ENCODE data around the gene ADCY4. TPM values are rescaled to one million over a fixed set of nuclear protein-coding genes. Genes with fewer than 3 reads are reported as not detected.

The ADCY4 gene
- total and polyA plus RNA-seq, 2 of the 13 experiments (the other 11 are each of a cell fraction or from before 2014, with no cell fraction given): 0.03 TPM; not detected in 1

DNA sequence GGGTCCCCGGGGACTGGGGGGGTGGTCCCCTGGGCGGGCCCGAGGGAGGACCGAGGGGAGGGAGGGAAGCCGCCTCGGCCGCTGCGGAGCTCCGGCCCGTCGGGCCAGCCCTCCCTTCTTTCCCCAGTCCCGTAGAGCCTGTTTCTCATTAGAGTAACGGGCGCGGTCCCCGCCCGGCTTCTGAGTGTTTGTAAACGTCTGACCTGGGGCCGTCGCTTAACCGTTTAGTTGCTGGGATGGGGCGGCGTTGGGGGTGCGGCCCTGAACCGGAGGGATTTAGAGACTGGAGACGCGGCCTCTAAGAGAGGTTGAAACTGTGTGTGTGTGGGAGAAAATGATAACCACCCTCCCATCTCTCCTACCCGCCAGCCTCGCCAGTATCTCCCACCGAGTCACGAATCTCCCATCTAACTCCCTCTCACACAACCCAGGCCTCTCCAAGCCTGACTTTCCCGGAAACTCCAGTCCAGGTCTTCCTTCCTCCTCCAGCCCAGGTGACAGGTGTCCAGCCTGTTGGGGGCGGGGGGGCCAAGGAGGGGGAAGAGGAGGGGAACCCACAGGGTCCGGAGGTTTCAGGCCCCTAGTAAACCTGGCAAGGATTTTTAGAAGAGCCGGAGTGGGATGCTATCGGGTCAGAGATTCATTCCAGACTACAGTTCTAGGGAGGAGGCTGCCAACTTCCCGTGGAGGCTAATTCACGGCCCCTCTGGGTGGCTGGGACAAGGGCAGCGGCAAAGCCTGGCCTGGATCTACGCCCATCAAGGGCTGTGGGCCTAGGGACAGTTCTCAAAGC, 32.0 kb upstream of the ADCY4 start (continued):
- TF ChIP-seq SRSF1 (optimal IDR thresholded peaks at IDR 0.05; ENCODE audit: low read depth, low read length) (no peak), KLF16 (CRISPR knock-in tag; IDR thresholded peaks at IDR 0.05) (0 out of 4 replicates have a peak, but pooled peaks of 1 of the 2 experiments have one; percentile 37), BCL6 (CRISPR knock-in tag; IDR thresholded peaks at IDR 0.05) (0 out of 2 replicates have a peak, but pooled peaks have one; percentile 17), CBX5 (CRISPR knock-in tag; IDR thresholded peaks at IDR 0.05; ENCODE audit: borderline replicate concordance) (0 out of 2 replicates have a peak, but pooled peaks have one; percentile 26), GATAD1 (CRISPR knock-in tag; IDR thresholded peaks at IDR 0.05) (peak; percentile 69; the same call in 1 of the 2 replicates), FOXO1 (CRISPR knock-in tag; IDR thresholded peaks at IDR 0.05) (peak; percentile 7; the same call in 1 of the 2 replicates), JDP2 (CRISPR knock-in tag; IDR thresholded peaks at IDR 0.05; ENCODE audit: borderline replicate concordance) (no peak), HNRNPLL (IDR thresholded peaks at IDR 0.05; ENCODE audit: low read depth, low read length, poor library complexity, severe bottlenecking) (peak; percentile 17), TCF7L2 (IDR thresholded peaks at IDR 0.05; ENCODE audit: low read depth, low read length) (no peak), IKZF1 (IDR thresholded peaks at IDR 0.05) (no peak), ZNF446 (CRISPR knock-in tag; IDR thresholded peaks at IDR 0.05) (0 out of 2 replicates have a peak, but pooled peaks have one; percentile 79), HOXA5 (CRISPR knock-in tag; IDR thresholded peaks at IDR 0.05) (peak; percentile 22), SCMH1 (CRISPR knock-in tag; IDR thresholded peaks at IDR 0.05; ENCODE audit: borderline replicate concordance) (no peak), THYN1 (CRISPR knock-in tag; IDR thresholded peaks at IDR 0.05; ENCODE audit: borderline replicate concordance, low read depth) (0 out of 2 replicates have a peak, but pooled peaks have one; percentile 82), ZFX (CRISPR knock-in tag; IDR thresholded peaks at IDR 0.05; ENCODE audit: low read depth) (peak; percentile 92), RAD51 (IDR thresholded peaks at IDR 0.05; ENCODE audit: borderline replicate concordance) (no peak)
- TF ChIP-seq, protein P1, sequence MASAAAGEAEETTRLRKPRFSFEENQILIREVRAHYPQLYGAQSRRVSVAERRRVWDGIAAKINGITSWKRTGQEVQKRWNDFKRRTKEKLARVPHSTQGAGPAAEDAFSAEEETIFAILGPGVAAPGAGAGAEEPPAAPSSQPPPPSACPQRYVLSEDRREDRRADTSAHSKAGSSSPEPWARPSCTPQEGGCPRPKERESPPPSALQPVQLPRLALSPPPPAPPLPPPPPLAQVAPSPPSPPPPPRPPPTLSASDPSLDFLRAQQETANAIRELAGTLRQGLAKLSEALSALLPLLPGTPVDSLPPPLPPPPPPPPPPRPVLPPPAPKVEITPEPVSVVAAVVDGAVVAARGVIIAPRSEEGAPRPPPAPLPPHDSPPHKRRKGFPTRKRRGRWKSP (CRISPR knock-in tag; IDR thresholded peaks at IDR 0.05): peak; percentile 79; the same call in 1 of the 2 replicates
- TF ChIP-seq, protein P2, sequence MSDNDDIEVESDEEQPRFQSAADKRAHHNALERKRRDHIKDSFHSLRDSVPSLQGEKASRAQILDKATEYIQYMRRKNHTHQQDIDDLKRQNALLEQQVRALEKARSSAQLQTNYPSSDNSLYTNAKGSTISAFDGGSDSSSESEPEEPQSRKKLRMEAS (IDR thresholded peaks at IDR 0.05): peak; percentile 25; the same call in 1 of the 2 replicates
- TF ChIP-seq, protein P3, sequence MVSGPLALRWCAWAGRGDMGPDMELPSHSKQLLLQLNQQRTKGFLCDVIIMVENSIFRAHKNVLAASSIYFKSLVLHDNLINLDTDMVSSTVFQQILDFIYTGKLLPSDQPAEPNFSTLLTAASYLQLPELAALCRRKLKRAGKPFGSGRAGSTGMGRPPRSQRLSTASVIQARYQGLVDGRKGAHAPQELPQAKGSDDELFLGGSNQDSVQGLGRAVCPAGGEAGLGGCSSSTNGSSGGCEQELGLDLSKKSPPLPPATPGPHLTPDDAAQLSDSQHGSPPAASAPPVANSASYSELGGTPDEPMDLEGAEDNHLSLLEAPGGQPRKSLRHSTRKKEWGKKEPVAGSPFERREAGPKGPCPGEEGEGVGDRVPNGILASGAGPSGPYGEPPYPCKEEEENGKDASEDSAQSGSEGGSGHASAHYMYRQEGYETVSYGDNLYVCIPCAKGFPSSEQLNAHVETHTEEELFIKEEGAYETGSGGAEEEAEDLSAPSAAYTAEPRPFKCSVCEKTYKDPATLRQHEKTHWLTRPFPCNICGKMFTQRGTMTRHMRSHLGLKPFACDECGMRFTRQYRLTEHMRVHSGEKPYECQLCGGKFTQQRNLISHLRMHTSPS (CRISPR knock-in tag; IDR thresholded peaks at IDR 0.05; ENCODE audit: low read depth): peak; percentile 54; the same call in 1 of the 2 replicates
- TF ChIP-seq, protein P4, sequence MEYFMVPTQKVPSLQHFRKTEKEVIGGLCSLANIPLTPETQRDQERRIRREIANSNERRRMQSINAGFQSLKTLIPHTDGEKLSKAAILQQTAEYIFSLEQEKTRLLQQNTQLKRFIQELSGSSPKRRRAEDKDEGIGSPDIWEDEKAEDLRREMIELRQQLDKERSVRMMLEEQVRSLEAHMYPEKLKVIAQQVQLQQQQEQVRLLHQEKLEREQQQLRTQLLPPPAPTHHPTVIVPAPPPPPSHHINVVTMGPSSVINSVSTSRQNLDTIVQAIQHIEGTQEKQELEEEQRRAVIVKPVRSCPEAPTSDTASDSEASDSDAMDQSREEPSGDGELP (IDR thresholded peaks at IDR 0.05; ENCODE audit: borderline replicate concordance, low read depth): peak; percentile 94
- TF ChIP-seq, protein P5, sequence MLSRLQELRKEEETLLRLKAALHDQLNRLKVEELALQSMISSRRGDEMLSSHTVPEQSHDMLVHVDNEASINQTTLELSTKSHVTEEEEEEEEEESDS (CRISPR knock-in tag; IDR thresholded peaks at IDR 0.05; ENCODE audit: borderline replicate concordance): peak; percentile 86; the same call in 1 of the 2 replicates
- TF ChIP-seq, protein P6, sequence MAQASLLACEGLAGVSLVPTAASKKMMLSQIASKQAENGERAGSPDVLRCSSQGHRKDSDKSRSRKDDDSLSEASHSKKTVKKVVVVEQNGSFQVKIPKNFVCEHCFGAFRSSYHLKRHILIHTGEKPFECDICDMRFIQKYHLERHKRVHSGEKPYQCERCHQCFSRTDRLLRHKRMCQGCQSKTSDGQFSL (CRISPR knock-in tag; IDR thresholded peaks at IDR 0.05): peak; percentile 91
- TF ChIP-seq, protein P7, sequence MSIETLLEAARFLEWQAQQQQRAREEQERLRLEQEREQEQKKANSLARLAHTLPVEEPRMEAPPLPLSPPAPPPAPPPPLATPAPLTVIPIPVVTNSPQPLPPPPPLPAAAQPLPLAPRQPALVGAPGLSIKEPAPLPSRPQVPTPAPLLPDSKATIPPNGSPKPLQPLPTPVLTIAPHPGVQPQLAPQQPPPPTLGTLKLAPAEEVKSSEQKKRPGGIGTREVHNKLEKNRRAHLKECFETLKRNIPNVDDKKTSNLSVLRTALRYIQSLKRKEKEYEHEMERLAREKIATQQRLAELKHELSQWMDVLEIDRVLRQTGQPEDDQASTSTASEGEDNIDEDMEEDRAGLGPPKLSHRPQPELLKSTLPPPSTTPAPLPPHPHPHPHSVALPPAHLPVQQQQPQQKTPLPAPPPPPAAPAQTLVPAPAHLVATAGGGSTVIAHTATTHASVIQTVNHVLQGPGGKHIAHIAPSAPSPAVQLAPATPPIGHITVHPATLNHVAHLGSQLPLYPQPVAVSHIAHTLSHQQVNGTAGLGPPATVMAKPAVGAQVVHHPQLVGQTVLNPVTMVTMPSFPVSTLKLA (IDR thresholded peaks at IDR 0.05): 0 out of 2 replicates have a peak, but pooled peaks have one; percentile 7

Data from HepG2 (cell line).